Measurements from ENCODE around the gene FKBP4.

Gene FKBP4

GRCh38 chr12:2806700-2807099 is 11.9 kb downstream of the FKBP4 start:
- DNase-seq (ENCODE audit: extremely low spot score): no peak
- TF ChIP-seq ELF4 (IDR thresholded peaks at IDR 0.05) (no peak), TARDBP (IDR thresholded peaks at IDR 0.05) (no peak), CTBP1 (IDR thresholded peaks at IDR 0.05; ENCODE audit: borderline replicate concordance) (no peak), SUZ12 (IDR thresholded peaks at IDR 0.05) (no peak), FOXM1 (IDR thresholded peaks at IDR 0.05; ENCODE audit: borderline replicate concordance) (no peak), FOXA1 (IDR thresholded peaks at IDR 0.05) (no peak)
- CTCF ChIA-PET: no interaction called here
- POLR2A ChIA-PET: no interaction called here

DNA sequence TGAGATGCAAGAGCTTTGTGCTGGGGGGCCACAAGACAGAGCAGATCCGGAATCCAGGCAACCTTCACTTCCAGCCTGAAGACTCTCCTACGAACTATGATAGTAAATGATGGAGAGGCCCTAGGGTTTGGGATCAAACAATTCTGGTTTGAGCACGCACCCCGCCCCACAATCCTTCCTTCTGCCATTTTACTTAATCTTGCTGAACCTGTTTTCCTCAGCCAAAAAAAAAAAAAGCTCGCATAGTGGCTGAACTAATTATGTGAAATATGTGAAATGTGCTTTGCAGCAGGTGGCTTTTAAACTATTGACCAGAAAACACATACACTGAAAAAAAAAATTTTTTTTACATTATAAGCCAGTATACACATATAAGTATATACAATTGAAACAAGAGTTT is 17.0 kb downstream of the FKBP4 start:
- TF ChIP-seq SUZ12 (IDR thresholded peaks at IDR 0.05) (no peak), NFRKB (IDR thresholded peaks at IDR 0.05) (no peak), BHLHE40 (IDR thresholded peaks at IDR 0.05; ENCODE audit: borderline replicate concordance) (no peak), CTBP1 (IDR thresholded peaks at IDR 0.05; ENCODE audit: borderline replicate concordance) (no peak), TARDBP (IDR thresholded peaks at IDR 0.05) (no peak), ELF4 (IDR thresholded peaks at IDR 0.05) (no peak), L3MBTL2 (conservative IDR thresholded peaks at IDR 0.05) (no peak), PKNOX1 (IDR thresholded peaks at IDR 0.05) (no peak), FOXK2 (IDR thresholded peaks at IDR 0.05) (no peak), ARNT (IDR thresholded peaks at IDR 0.05) (no peak), FOXA1 (IDR thresholded peaks at IDR 0.05) (no peak), SP1 (IDR thresholded peaks at IDR 0.05) (no peak), LEF1 (IDR thresholded peaks at IDR 0.05; ENCODE audit: borderline replicate concordance) (no peak), ZNF384 (IDR thresholded peaks at IDR 0.05) (no peak), FOXM1 (IDR thresholded peaks at IDR 0.05; ENCODE audit: borderline replicate concordance) (no peak)
- CTCF ChIA-PET: no interaction called here
- POLR2A ChIA-PET: interaction anchor here (0.6 to 2.9 kb wide), 3 partner anchors 9 to 16 kb away, joined by 3 to 11 read pairs (median 8); no protein-coding TSS in a partner anchor
- DNase-seq (ENCODE audit: extremely low spot score): no peak

- TF ChIP-seq SP1 (IDR thresholded peaks at IDR 0.05): no peak
- TF ChIP-seq ELF4 (IDR thresholded peaks at IDR 0.05): peak; percentile 88
- no peak for TF ChIP-seq BHLHE40 (IDR thresholded peaks at IDR 0.05; ENCODE audit: borderline replicate concordance)
- TF ChIP-seq TARDBP (IDR thresholded peaks at IDR 0.05): no peak
- TF ChIP-seq PKNOX1 (IDR thresholded peaks at IDR 0.05): peak; percentile 100
- no peak for TF ChIP-seq FOXM1 (IDR thresholded peaks at IDR 0.05; ENCODE audit: borderline replicate concordance)
- TF ChIP-seq NFRKB (IDR thresholded peaks at IDR 0.05): no peak
- TF ChIP-seq FOXK2 (IDR thresholded peaks at IDR 0.05): no peak
- no peak for TF ChIP-seq FOXA1 (IDR thresholded peaks at IDR 0.05)
- no peak for TF ChIP-seq LEF1 (IDR thresholded peaks at IDR 0.05; ENCODE audit: borderline replicate concordance)
- TF ChIP-seq ARNT (IDR thresholded peaks at IDR 0.05): 0 out of 2 replicates have a peak, but pooled peaks have one; percentile 52
- no peak for TF ChIP-seq SUZ12 (IDR thresholded peaks at IDR 0.05)
- TF ChIP-seq HDGF (IDR thresholded peaks at IDR 0.05; ENCODE audit: borderline replicate concordance): no peak
- peak; percentile 95 for TF ChIP-seq L3MBTL2 (conservative IDR thresholded peaks at IDR 0.05)
- peak; percentile 78; the same call in 1 of the 2 replicates for TF ChIP-seq ZNF384 (IDR thresholded peaks at IDR 0.05)
- TF ChIP-seq CTBP1 (IDR thresholded peaks at IDR 0.05; ENCODE audit: borderline replicate concordance): no peak
- CTCF ChIA-PET: interaction anchor here (1.5 to 2.1 kb wide), 2 partner anchors 29 to 73 kb away, joined by 3 to 8 read pairs; no protein-coding TSS in a partner anchor
- POLR2A ChIA-PET: interaction anchor here (0.6 to 2.9 kb wide), 10 partner anchors 8 to 33 kb away, joined by 3 to 11 read pairs (median 4); partner anchors contain the start of genes FKBP4 and NRIP2
Measured at GRCh38 chr12:2812290-2813213, 17.8 kb downstream of the FKBP4 start, which contains the start of gene ITFG2. TSS of gene ITFG2 (plus strand) at chr12:2812668. CDS start at chr12:2812761, 93 bp downstream.

DNA sequence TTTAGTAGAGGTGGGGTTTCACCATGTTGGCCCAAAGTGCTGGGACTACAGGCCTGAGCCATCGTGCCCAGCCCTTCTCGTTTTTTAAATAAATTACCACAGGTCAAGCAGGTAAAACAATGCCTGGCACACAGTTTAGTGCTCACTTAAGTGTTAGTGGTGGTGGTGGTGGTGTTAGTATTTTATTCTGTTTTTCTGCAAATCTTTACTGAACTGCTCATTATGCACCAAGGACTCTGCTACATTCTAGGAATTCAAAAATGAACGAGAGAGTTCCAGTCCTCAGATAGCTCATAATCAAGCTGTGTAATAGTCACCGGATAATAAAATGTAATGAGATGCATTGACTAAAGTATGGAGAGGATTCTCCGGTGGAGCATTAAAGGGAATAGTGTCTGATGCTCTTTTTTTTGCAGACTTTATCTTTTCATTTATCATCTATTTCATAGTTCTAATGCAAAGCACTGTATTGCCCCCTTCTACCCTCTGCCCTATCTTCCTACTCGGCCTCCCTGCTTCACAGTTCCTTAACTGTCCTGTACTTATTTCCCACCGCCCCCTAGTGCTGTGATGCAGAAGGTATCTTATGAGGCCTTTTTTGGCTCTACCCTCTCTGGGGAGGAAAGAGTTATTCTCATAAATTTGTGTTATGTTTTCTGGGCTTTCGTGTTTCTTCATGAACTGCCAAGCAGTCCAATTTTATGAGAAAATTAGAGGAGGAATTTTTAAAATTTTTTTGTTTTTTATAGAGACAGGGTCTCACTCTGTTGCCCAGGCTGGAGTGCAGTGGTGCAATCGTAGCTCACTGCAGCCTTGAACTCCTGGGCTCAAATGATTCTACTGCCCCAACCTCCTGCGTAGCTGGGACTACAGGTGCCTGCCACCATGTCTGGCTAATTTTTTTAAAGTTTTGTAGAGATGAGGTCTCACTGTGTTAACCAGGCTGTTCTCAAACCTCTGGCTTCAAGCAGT is 18.7 kb downstream of the FKBP4 start:
- ChIA-PET CTCF (interaction anchor here (0.6 to 2.1 kb wide), 3 partner anchors 29 to 74 kb away, joined by 3 to 8 read pairs (median 3); no protein-coding TSS in a partner anchor), POLR2A (interaction anchor here (1.1 to 2.9 kb wide), 10 partner anchors 8 to 32 kb away, joined by 3 to 11 read pairs (median 4); partner anchors contain the start of genes FKBP4 and NRIP2)
- DNase-seq (ENCODE audit: extremely low spot score): peak; percentile 65
- TF ChIP-seq PKNOX1 (IDR thresholded peaks at IDR 0.05) (no peak), BHLHE40 (IDR thresholded peaks at IDR 0.05; ENCODE audit: borderline replicate concordance) (no peak), CTBP1 (IDR thresholded peaks at IDR 0.05; ENCODE audit: borderline replicate concordance) (no peak), SP1 (IDR thresholded peaks at IDR 0.05) (no peak)

More at GRCh38 chr12:2812290-2813213, 17.8 kb downstream of the FKBP4 start, which contains the start of gene ITFG2:
- DNase-seq (ENCODE audit: extremely low spot score): peak; percentile 94

GRCh38 chr12:2819810-2820209 is 25.0 kb downstream of the FKBP4 start:
- ChIA-PET CTCF (no interaction called here), POLR2A (no interaction called here)
- DNase-seq (ENCODE audit: extremely low spot score): no peak
- no peak for TF ChIP-seq CTBP1 (IDR thresholded peaks at IDR 0.05; ENCODE audit: borderline replicate concordance)
- TF ChIP-seq BHLHE40 (IDR thresholded peaks at IDR 0.05; ENCODE audit: borderline replicate concordance): no peak
- no peak for TF ChIP-seq L3MBTL2 (conservative IDR thresholded peaks at IDR 0.05)
- no peak for TF ChIP-seq FOXA1 (IDR thresholded peaks at IDR 0.05)
- no peak for TF ChIP-seq SUZ12 (IDR thresholded peaks at IDR 0.05)
- TF ChIP-seq LEF1 (IDR thresholded peaks at IDR 0.05; ENCODE audit: borderline replicate concordance): no peak
- TF ChIP-seq PKNOX1 (IDR thresholded peaks at IDR 0.05): no peak
- no peak for TF ChIP-seq FOXK2 (IDR thresholded peaks at IDR 0.05)
- TF ChIP-seq HDGF (IDR thresholded peaks at IDR 0.05; ENCODE audit: borderline replicate concordance): no peak
- no peak for TF ChIP-seq NFRKB (IDR thresholded peaks at IDR 0.05)

Data from HEK293T (cell line).